A549 (cell line): ENCODE measurements around the gene SLCO2B1. TPM values are rescaled to one million over a fixed set of nuclear protein-coding genes. Genes with fewer than 3 reads are reported as not detected.

Source experiments
- ATAC-seq, 2 experiments: fragments of 200-7000 bp in 1 of 2; fragments of >200 bp in 1 of 2; cut with Nextera tagmentation in 1 of 2; cut with Tn5 transposase in 1 of 2; 3 replicates each; pipeline versions ENCODE4 v1.8.0 to v1.9.1; 2018 to 2020; ENCODE audit warnings: mild to moderate bottlenecking in 1 of 2, moderate library complexity in 1 of 2
- CTCF ChIA-PET: fragments of 300-600 bp; sonication (Branson Sonifier 250); formaldehyde crosslinking; extraction: SDS; loops from one replicate; lab custom pipeline; 2021; ENCODE audit warnings: antibody characterized with exemption, inconsistent platforms; lab: Yijun Ruan, JAX
- POLR2A ChIA-PET: fragments of 350-600 bp; formaldehyde crosslinking; extraction: SDS; loops from one replicate; lab custom pipeline; 2021; ENCODE audit warnings: antibody characterized with exemption, inconsistent platforms; lab: Yijun Ruan, JAX
- DNase-seq, 2 experiments: peaks; one replicate each; pipeline versions ENCODE4 v3.0.0 to v3.0.0-alpha.2; 2011 to 2016; ENCODE audit warnings: low read depth in 1 of 2, low spot score in 1 of 2
- FAIRE-seq: peaks from 2 replicates; lab custom pipeline; 2011; peaks lifted over from hg19 to GRCh38; lab: Jason Lieb, UNC
- H3K27ac ChIP-seq, 2 experiments: fragments of >200 bp; sonication (Bioruptor Twin); formaldehyde crosslinking; 3 replicates each; pipeline ENCODE4 v1.5.1; 2016 to 2017
- H3K4me1 ChIP-seq: fragments of >200 bp; sonication (Bioruptor Twin); formaldehyde crosslinking; 3 replicates; pipeline ENCODE4 v1.6.1; 2016
- H3K4me2 ChIP-seq: fragments of >200 bp; sonication (Bioruptor Twin); formaldehyde crosslinking; 3 replicates; pipeline ENCODE4 v1.6.1; 2016
- H3K4me3 ChIP-seq: fragments of >200 bp; sonication (Bioruptor Twin); formaldehyde crosslinking; 3 replicates; pipeline ENCODE4 v1.5.1; 2016
- H3K9me3 ChIP-seq: fragments of >200 bp; sonication (Bioruptor Twin); formaldehyde crosslinking; 3 replicates; pipeline ENCODE4 v1.6.1; 2016
- BHLHE40 ChIP-seq: IDR thresholded peaks from 2 replicates; pipeline ENCODE4 v1.6.1; 2012; ENCODE audit warnings: low read depth, low read length, inconsistent platforms
- CEBPB ChIP-seq, 2 experiments: fragments of >200 bp in 1 of 2; sonication (Bioruptor Twin) in 1 of 2; formaldehyde crosslinking in 1 of 2; IDR thresholded peaks; 2 replicates each; pipeline ENCODE4 v1.6.1; 2012 to 2016
- ESRRA ChIP-seq: fragments of 150-350 bp; IDR thresholded peaks from 2 replicates; pipeline ENCODE4 v1.6.1; 2014; ENCODE audit warnings: mild to moderate bottlenecking, low read length, borderline replicate concordance
- HMGXB4 ChIP-seq: fragments of 250-450 bp; sonication (Bioruptor Pico); IDR thresholded peaks from 2 replicates; pipeline ENCODE4 v1.5.0; 2021; ENCODE audit warnings: mild to moderate bottlenecking, moderate library complexity, borderline replicate concordance
- HOXA7 ChIP-seq: fragments of 250-450 bp; sonication (Bioruptor Pico); IDR thresholded peaks from 2 replicates; pipeline ENCODE4 v1.5.0; 2020; ENCODE audit warnings: mild to moderate bottlenecking, moderate library complexity
- JUN ChIP-seq, 2 experiments: fragments of >200 bp; sonication (Bioruptor Twin); formaldehyde crosslinking; IDR thresholded peaks; 2 replicates in 1 of 2; 3 replicates in 1 of 2; pipeline ENCODE4 v1.6.1; 2016 to 2017
- MAZ ChIP-seq: fragments of 150-350 bp; IDR thresholded peaks from 2 replicates; pipeline ENCODE4 v1.6.1; 2014; ENCODE audit warnings: antibody characterized with exemption, low read depth, low read length, borderline replicate concordance
- NFE2L2 ChIP-seq: fragments of 150-350 bp; conservative IDR thresholded peaks from 2 replicates; pipeline ENCODE4 v1.6.1; 2014; ENCODE audit warnings: low read length
- RAD21 ChIP-seq, 2 experiments: fragments of >200 bp in 1 of 2; sonication (Bioruptor Twin) in 1 of 2; formaldehyde crosslinking in 1 of 2; IDR thresholded peaks in 1 of 2; conservative IDR thresholded peaks in 1 of 2; 2 replicates in 1 of 2; 3 replicates in 1 of 2; pipeline ENCODE4 v1.6.1; 2012 to 2018; ENCODE audit warnings: inconsistent platforms in 1 of 2
- RARB ChIP-seq: fragments of 250-450 bp; sonication (Bioruptor Pico); IDR thresholded peaks from 2 replicates; pipeline ENCODE4 v1.8.0; 2021; ENCODE audit warnings: mild to moderate bottlenecking, moderate library complexity
- RCOR1 ChIP-seq: fragments of 150-350 bp; IDR thresholded peaks from 2 replicates; pipeline ENCODE4 v1.6.1; 2014; ENCODE audit warnings: antibody characterized with exemption, low read length, low read depth
- RNF2 ChIP-seq: fragments of 200-600 bp; sonication (generic); IDR thresholded peaks from 2 replicates; pipeline ENCODE4 v1.6.1; 2016; ENCODE audit warnings: low read depth, mild to moderate bottlenecking, antibody characterized with exemption, moderate library complexity, borderline replicate concordance
- SREBF2 ChIP-seq: fragments of 450-650 bp; IDR thresholded peaks from 2 replicates; pipeline ENCODE4 v1.6.1; 2014; ENCODE audit warnings: mild to moderate bottlenecking, moderate library complexity
- ZNF302 ChIP-seq: fragments of 250-450 bp; sonication (Bioruptor Pico); IDR thresholded peaks from 2 replicates; pipeline ENCODE4 v1.9.0; 2021; ENCODE audit warnings: inconsistent platforms, mild to moderate bottlenecking, moderate library complexity
- WGBS: methylation state at CpG from one replicate; pipeline ENCODE4 v1.1.6; 2017; ENCODE audit errors: missing lambda C conversion rate; 5-methylcytosine and 5-hydroxymethylcytosine counted together
- polyA plus RNA-seq, 4 experiments: library from polyadenylated mRNA; depleted of rRNA in 3 of 4; stranded (reverse); fragments of >200 nt; fragmentation: RNase III in 1 of 4; extraction: RNeasy Plus Mini Kit Qiagen cat#74134 plus additional on column Dnase treatment in 1 of 4; gene quantifications; 2 replicates in 3 of 4; 3 replicates in 1 of 4; pipeline ENCODE4 v1.2.3, GENCODE V29; 2011 to 2017
- TF ChIP-seq, protein P1 (sequence below): IDR thresholded peaks from 2 replicates; pipeline ENCODE4 v1.6.1; 2012
- TF ChIP-seq, protein P2 (sequence below): fragments of 200-600 bp; sonication (generic); IDR thresholded peaks from 2 replicates; pipeline ENCODE4 v1.6.1; 2016; ENCODE audit warnings: antibody characterized with exemption, mild to moderate bottlenecking, moderate library complexity

Gene SLCO2B1
- polyA plus RNA-seq, 2 of the 4 experiments (the other 2 are of a cell fraction): 4.9 to 5.2 TPM

GRCh38 chr11:75191330-75191717 lies 40.4 kb downstream of the SLCO2B1 start:
- no peak; a peak in 2 of 6 replicates for ATAC-seq
- DNase-seq: no peak
- CTCF ChIA-PET: interaction anchor here (0.7 to 9.2 kb wide), 4 partner anchors 10 to 57 kb away, joined by 3 to 46 read pairs (median 10); partner anchors contain the start of gene TPBGL
- H3K9me3 ChIP-seq: no peaks in the 10 kb centered on the region
- H3K27ac ChIP-seq: no peak overlapping the region
- 56% methylated on average over 3 of the region's 3 CpGs for WGBS
- no peak overlapping the region for H3K4me2 ChIP-seq
- no peak for FAIRE-seq
- peaks cover 15% of the 10 kb centered on the region; the same call in 2 of the 3 replicates for H3K4me1 ChIP-seq
- no peak overlapping the region for H3K4me3 ChIP-seq
- TF ChIP-seq RARB (CRISPR knock-in tag): no peak
- TF ChIP-seq, all 56 proteins: peak for 0
- POLR2A ChIA-PET: no interaction called here

- Histone ChIP-seq H3K4me3 (no peak overlapping the region), H3K4me2 (no peak overlapping the region), H3K27ac (no peak overlapping the region), H3K4me1 (peaks cover 19% of the 10 kb centered on the region; the same call in 2 of the 3 replicates), H3K9me3 (no peaks in the 10 kb centered on the region)
- POLR2A ChIA-PET: no interaction called here
- DNase-seq (no peak), ATAC-seq (no peak), FAIRE-seq (no peak)
- 84% methylated on average over 15 of the region's 15 CpGs for WGBS
- TF ChIP-seq RCOR1 (no peak), MAZ (no peak), NFE2L2 (no peak), CEBPB (IDR thresholded peaks at IDR 0.05) (no peak), SREBF2 (no peak), JUN (IDR thresholded peaks at IDR 0.05) (no peak), BHLHE40 (no peak), ZNF302 (CRISPR knock-in tag) (no peak), RNF2 (no peak), HOXA7 (CRISPR knock-in tag) (no peak), ESRRA (no peak)
- TF ChIP-seq, protein P1, sequence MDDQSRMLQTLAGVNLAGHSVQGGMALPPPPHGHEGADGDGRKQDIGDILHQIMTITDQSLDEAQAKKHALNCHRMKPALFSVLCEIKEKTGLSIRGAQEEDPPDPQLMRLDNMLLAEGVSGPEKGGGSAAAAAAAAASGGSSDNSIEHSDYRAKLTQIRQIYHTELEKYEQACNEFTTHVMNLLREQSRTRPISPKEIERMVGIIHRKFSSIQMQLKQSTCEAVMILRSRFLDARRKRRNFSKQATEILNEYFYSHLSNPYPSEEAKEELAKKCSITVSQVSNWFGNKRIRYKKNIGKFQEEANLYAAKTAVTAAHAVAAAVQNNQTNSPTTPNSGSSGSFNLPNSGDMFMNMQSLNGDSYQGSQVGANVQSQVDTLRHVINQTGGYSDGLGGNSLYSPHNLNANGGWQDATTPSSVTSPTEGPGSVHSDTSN: no peak
- CTCF ChIA-PET: interaction anchor here (0.9 to 19.0 kb wide), 6 partner anchors 9 to 171 kb away, joined by 3 to 291 read pairs (median 30); partner anchors contain the start of gene TPBGL
Observed at GRCh38 chr11:75193271-75193670, 42.4 kb downstream of the SLCO2B1 start.

GRCh38 chr11:75193711-75194110 lies 42.8 kb downstream of the SLCO2B1 start:
- 41% methylated on average over 2 of the region's 2 CpGs for WGBS
- FAIRE-seq (no peak), ATAC-seq (no peak), DNase-seq (no peak)
- Histone ChIP-seq H3K4me3 (no peak overlapping the region), H3K4me2 (no peak overlapping the region), H3K27ac (no peak overlapping the region), H3K4me1 (peaks cover 19% of the 10 kb centered on the region; the same call in 2 of the 3 replicates), H3K9me3 (no peaks in the 10 kb centered on the region)
- ChIA-PET CTCF (interaction anchor here (0.9 to 19.0 kb wide), 4 partner anchors 12 to 171 kb away, joined by 3 to 291 read pairs (median 51); partner anchors contain the start of gene TPBGL), POLR2A (no interaction called here)
- TF ChIP-seq HMGXB4 (CRISPR knock-in tag): no peak

DNA sequence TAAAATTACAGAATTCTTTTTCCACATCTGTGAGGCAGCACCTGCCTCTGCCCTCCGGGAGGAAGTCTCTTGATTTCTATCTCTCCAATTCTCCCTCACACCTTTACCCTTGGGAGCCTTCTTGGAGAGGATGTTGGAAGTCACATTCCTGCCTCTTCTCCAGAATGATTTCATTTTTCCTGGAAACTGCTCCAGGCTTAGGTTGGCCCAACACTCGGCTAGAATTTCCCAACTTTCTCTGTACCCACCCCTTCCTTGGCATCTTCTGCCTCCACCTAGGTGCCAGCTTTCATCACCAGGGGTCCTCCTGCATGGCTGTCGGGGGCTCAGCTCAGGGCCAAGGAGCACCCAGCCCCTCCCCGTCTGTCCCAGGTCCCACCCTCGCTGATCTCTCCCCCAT lies 43.2 kb downstream of the SLCO2B1 start:
- TF ChIP-seq MAZ (no peak), HMGXB4 (CRISPR knock-in tag) (no peak), RAD21 (conservative IDR thresholded peaks at IDR 0.05 in 1 of 2, IDR thresholded peaks at IDR 0.05 in 1 of 2) (no peak)
- TF ChIP-seq, protein P2, sequence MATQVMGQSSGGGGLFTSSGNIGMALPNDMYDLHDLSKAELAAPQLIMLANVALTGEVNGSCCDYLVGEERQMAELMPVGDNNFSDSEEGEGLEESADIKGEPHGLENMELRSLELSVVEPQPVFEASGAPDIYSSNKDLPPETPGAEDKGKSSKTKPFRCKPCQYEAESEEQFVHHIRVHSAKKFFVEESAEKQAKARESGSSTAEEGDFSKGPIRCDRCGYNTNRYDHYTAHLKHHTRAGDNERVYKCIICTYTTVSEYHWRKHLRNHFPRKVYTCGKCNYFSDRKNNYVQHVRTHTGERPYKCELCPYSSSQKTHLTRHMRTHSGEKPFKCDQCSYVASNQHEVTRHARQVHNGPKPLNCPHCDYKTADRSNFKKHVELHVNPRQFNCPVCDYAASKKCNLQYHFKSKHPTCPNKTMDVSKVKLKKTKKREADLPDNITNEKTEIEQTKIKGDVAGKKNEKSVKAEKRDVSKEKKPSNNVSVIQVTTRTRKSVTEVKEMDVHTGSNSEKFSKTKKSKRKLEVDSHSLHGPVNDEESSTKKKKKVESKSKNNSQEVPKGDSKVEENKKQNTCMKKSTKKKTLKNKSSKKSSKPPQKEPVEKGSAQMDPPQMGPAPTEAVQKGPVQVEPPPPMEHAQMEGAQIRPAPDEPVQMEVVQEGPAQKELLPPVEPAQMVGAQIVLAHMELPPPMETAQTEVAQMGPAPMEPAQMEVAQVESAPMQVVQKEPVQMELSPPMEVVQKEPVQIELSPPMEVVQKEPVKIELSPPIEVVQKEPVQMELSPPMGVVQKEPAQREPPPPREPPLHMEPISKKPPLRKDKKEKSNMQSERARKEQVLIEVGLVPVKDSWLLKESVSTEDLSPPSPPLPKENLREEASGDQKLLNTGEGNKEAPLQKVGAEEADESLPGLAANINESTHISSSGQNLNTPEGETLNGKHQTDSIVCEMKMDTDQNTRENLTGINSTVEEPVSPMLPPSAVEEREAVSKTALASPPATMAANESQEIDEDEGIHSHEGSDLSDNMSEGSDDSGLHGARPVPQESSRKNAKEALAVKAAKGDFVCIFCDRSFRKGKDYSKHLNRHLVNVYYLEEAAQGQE: no peak
- no peak overlapping the region for H3K4me3 ChIP-seq
- no peak overlapping the region for H3K27ac ChIP-seq
- H3K9me3 ChIP-seq: no peaks in the 10 kb centered on the region
- CTCF ChIA-PET: interaction anchor here (0.9 to 19.0 kb wide), 5 partner anchors 12 to 172 kb away, joined by 3 to 291 read pairs (median 46); partner anchors contain the start of gene TPBGL
- no peak overlapping the region for H3K4me2 ChIP-seq
- DNase-seq (no peak), FAIRE-seq (no peak), ATAC-seq (no peak)
- POLR2A ChIA-PET: no interaction called here
- peaks cover 19% of the 10 kb centered on the region; the same call in 2 of the 3 replicates for H3K4me1 ChIP-seq
- 49% methylated on average over 3 of the region's 5 CpGs for WGBS
